ENCODE data around the gene HDAC4. TPM values are rescaled to one million over a fixed set of nuclear protein-coding genes. Genes with fewer than 3 reads are reported as not detected.
"Not testable (repeated sequence)": the region's sequence is repeated elsewhere in the genome, so short reads cannot be mapped to it uniquely, and the experiment has no call there.

The HDAC4 gene
- total RNA-seq, 4 donors from 2014 or later = 68.0 to 123 (median 86.5) TPM

GRCh38 chr2:239072786-239073185 lies 328.0 kb downstream of the HDAC4 start:
- no peaks in the 10 kb centered on the region for H3K27me3 ChIP-seq

DNA sequence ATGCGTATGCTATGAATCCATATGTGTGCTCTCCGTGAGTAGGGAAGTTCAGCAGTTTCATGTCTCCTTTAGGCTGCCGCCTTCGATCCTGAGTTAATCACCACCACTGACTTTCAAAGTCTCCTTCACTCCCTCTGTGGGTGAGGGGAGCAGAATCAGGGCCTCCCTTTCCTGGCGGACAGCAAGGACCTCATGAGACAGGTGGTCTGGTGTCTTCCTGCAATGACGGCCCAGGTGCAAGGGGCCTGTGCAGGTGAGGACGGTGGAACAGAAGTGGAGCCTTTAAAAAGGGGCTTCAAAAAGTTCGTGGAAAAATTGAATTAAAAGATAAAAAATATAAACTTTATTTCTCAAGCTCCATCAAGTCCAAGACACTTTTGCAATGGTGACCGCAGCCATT lies 330.4 kb downstream of the HDAC4 start:
- H3K36me3 ChIP-seq = peaks cover 2 to 89% (median 23%) of the 10 kb centered on the region in 3 donors
- no peak overlapping the region for H3K27ac ChIP-seq
- no peak for DNase-seq (ENCODE audit: low spot score in 2 of 2)
- WGBS, 2 donors = 90 to 91% methylated on average over 9 of the region's 9 CpGs
- TF ChIP-seq CTCF (IDR thresholded peaks at IDR 0.05) = no peak
- no peak for TF ChIP-seq EP300 (IDR thresholded peaks at IDR 0.05)
- no peak for TF ChIP-seq POLR2A (IDR thresholded peaks at IDR 0.05)
- H3K27me3 ChIP-seq = no peaks in the 10 kb centered on the region
- H3K9me3 ChIP-seq = no peaks in the 10 kb centered on the region
- H3K4me1 ChIP-seq = no peaks in the 10 kb centered on the region
- H3K4me3 ChIP-seq = no peak overlapping the region

More at GRCh38 chr2:239072786-239073185, 328.0 kb downstream of the HDAC4 start:
- Histone ChIP-seq H3K36me3 (peaks cover 0 to 89% (median 17%) of the 10 kb centered on the region in 3 donors), H3K4me3 (no peak overlapping the region), H3K4me1 (peaks cover 0 to 9% (median 0%) of the 10 kb centered on the region in 4 donors), H3K27ac (no peak overlapping the region), H3K9me3 (no peaks in the 10 kb centered on the region)
- 96 to 97% methylated on average over 14 of the region's 14 CpGs for WGBS, 2 donors
- no peak for DNase-seq (ENCODE audit: low spot score in 2 of 2)
- TF ChIP-seq CTCF (IDR thresholded peaks at IDR 0.05) (no peak), EP300 (IDR thresholded peaks at IDR 0.05) (no peak), POLR2A (IDR thresholded peaks at IDR 0.05) (no peak)

DNA sequence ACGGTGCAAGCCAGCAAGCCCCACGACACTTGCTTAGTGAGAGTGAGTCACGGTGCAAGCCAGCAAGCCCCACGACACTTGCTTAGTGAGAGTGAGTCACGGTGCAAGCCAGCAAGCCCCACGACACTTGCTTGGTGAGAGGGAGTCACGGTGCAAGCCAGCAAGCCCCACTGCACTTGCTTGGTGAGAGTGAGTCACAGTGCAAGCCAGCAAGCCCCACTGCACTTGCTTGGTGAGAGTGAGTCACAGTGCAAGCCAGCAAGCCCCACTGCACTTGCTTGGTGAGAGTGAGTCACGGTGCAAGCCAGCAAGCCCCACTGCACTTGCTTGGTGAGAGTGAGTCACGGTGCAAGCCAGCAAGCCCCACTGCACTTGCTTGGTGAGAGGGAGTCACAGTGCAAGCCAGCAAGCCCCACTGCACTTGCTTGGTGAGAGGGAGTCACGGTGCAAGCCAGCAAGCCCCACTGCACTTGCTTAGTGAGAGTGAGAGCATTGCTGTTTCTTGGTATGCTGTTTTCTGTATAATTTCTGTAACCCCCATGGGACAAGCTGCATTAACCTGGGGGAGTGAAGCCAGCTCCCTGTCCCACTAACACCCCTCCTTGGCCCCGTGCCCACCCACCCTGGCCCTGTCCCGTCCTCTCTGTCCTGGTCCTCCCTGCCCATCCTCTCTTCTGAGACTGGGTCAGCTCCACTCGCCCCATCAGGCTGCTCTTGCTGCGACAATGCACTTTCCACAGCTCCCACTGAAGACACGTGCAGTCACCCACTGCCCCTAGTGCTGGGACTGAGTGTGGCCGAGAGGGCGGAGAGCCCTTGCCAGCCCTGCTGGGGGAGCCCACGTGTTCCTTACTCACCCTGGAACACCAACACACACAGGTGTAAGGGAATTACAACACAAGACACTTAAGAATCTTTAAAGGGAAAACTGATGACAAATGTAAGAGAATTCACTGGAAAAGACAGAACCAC lies 331.2 kb downstream of the HDAC4 start:
- WGBS, 2 donors = 70 to 85% methylated on average over 14 of the region's 18 CpGs
- not testable (repeated sequence) for H3K9me3 ChIP-seq
- H3K36me3 ChIP-seq = peaks cover 4 to 90% (median 22%) of the 10 kb centered on the region in 3 donors

DNA sequence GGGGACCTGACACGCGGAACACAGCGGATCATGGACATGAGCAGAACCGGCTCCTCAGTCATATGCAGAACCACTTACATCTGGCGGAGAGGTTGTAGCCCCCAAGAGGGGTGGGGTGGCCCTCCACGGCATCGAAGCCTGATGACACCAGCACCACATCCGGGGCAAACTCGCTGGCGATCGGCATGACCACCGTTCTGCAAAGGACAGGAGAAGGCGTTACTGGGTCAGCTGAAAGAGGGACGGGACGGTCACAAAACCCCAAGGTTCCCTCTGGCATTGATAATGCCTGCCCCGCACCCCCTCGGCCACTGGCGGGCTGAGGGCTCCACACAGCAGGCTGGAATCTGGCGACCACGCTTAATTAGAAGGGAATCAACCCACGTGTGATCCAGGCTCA lies 332.4 kb downstream of the HDAC4 start:
- no peaks in the 10 kb centered on the region for H3K4me1 ChIP-seq
- H3K27me3 ChIP-seq = no peaks in the 10 kb centered on the region
- 89 to 93% methylated on average over 15 to 21 of the region's 21 CpGs for WGBS, 2 donors
- no peak overlapping the region for H3K27ac ChIP-seq
- H3K36me3 ChIP-seq = peaks cover 4 to 90% (median 16%) of the 10 kb centered on the region in 3 donors
- TF ChIP-seq POLR2A (IDR thresholded peaks at IDR 0.05) = no peak
- TF ChIP-seq EP300 (IDR thresholded peaks at IDR 0.05) = no peak
- no peak for TF ChIP-seq CTCF (IDR thresholded peaks at IDR 0.05)
- no peak for DNase-seq (ENCODE audit: low spot score in 2 of 2)
- no peak overlapping the region for H3K4me3 ChIP-seq
- no peaks in the 10 kb centered on the region for H3K9me3 ChIP-seq

More for the DNA sequence above, 331.2 kb downstream of the HDAC4 start:
- DNase-seq (ENCODE audit: low spot score in 2 of 2); H3K4me1 ChIP-seq; H3K27ac ChIP-seq; H3K27me3 ChIP-seq; H3K4me3 ChIP-seq: not testable (repeated sequence)

GRCh38 chr2:239067196-239067865 lies 333.5 kb downstream of the HDAC4 start:
- Histone ChIP-seq H3K36me3 (peaks cover 4 to 87% (median 14%) of the 10 kb centered on the region in 3 donors), H3K27me3 (no peaks in the 10 kb centered on the region)

More at GRCh38 chr2:239067196-239067865, 333.5 kb downstream of the HDAC4 start:
- Histone ChIP-seq H3K27ac (no peak overlapping the region), H3K4me1 (no peaks in the 10 kb centered on the region), H3K4me3 (no peak overlapping the region), H3K9me3 (no peaks in the 10 kb centered on the region)
- no peak for DNase-seq (ENCODE audit: low spot score in 2 of 2)
- WGBS, 2 donors = 93% methylated on average over 20 to 23 of the region's 28 CpGs
- TF ChIP-seq POLR2A (IDR thresholded peaks at IDR 0.05) (no peak), EP300 (IDR thresholded peaks at IDR 0.05) (no peak), CTCF (IDR thresholded peaks at IDR 0.05) (no peak)

Measured in tibial nerve (tissue), 4 donors.